ENCODE measurements around the gene GALNT8. TPM values are rescaled to one million over a fixed set of nuclear protein-coding genes. Genes with fewer than 3 reads are reported as not detected.
A peak's percentile ranks its signal among the peaks of the same experiment; 100 is the strongest.

The GALNT8 gene
- total and polyA plus RNA-seq, 2 experiments from 2014 or later, result 3.8 to 7.7 TPM

DNA sequence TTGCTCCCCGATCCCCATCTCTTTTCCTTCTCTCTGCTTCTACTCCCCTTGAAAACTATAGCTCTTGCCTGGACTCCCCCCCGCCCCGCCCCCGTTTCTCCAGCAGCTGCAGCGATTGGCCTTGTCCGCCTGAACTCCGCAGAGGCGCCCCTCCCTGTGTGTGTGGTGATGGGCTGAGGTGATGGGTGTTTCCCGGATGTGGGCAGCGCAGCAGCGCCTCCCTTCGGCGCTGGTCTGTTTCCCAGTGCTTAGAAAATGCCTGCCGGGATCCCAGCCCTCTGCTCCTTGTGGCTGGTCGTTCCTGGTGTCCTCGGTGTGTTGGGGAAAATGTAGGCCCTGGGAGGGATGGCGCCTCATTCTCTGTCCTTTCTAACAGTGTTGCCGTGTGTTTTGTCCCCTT lies 43.3 kb downstream of the GALNT8 start:
- Mint-ChIP-seq H3K4me1 (peaks cover 11% of the 10 kb centered on the region), H3K4me3 (peak overlapping the region; percentile 14; the same call in 2 of the 3 replicates), H3K9me3 (no peaks in the 10 kb centered on the region), H3K27ac (peak overlapping the region; percentile 84), H3K36me3 (ENCODE audit: low read depth) (peaks cover 3% of the 10 kb centered on the region; the same call in 1 of the 3 replicates), H3K27me3 (ENCODE audit: insufficient read depth, low read depth, poor library complexity) (peaks cover 2% of the 10 kb centered on the region)
- Histone ChIP-seq H3K36me3 (ENCODE audit: insufficient read depth) (no peaks in the 10 kb centered on the region), H3K4me1 (ENCODE audit: insufficient read depth) (peaks cover 7% of the 10 kb centered on the region; the same call in 1 of the 2 replicates), H3K4me2 (peak overlapping the region; percentile 32; the same call in 1 of the 2 replicates), H2AFZ (peak overlapping the region; percentile 93), H3K27ac (ENCODE audit: low read depth) (peak overlapping the region; percentile 35; the same call in 1 of the 2 replicates), H4K20me1 (replicated peaks; ENCODE audit: insufficient read depth) (no peaks in the 10 kb centered on the region), H3K9me2 (ENCODE audit: insufficient read depth) (no peaks in the 10 kb centered on the region), H3K4me3 (no peak overlapping the region), H3F3A (replicated peaks; ENCODE audit: low read depth) (no peaks in the 10 kb centered on the region), H3K27me3 (ENCODE audit: insufficient read depth) (no peaks in the 10 kb centered on the region), H3K79me2 (replicated peaks; ENCODE audit: insufficient read depth) (no peaks in the 10 kb centered on the region)
- ATAC-seq (peak; percentile 99), DNase-seq (ENCODE audit: low spot score) (peak; percentile 96)
- TF ChIP-seq, protein P1, sequence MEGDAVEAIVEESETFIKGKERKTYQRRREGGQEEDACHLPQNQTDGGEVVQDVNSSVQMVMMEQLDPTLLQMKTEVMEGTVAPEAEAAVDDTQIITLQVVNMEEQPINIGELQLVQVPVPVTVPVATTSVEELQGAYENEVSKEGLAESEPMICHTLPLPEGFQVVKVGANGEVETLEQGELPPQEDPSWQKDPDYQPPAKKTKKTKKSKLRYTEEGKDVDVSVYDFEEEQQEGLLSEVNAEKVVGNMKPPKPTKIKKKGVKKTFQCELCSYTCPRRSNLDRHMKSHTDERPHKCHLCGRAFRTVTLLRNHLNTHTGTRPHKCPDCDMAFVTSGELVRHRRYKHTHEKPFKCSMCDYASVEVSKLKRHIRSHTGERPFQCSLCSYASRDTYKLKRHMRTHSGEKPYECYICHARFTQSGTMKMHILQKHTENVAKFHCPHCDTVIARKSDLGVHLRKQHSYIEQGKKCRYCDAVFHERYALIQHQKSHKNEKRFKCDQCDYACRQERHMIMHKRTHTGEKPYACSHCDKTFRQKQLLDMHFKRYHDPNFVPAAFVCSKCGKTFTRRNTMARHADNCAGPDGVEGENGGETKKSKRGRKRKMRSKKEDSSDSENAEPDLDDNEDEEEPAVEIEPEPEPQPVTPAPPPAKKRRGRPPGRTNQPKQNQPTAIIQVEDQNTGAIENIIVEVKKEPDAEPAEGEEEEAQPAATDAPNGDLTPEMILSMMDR (conservative IDR thresholded peaks at IDR 0.05; ENCODE audit: low read depth in 2 of 2), result peak; percentile 64 to 85
- TF ChIP-seq CREB1 (CRISPR knock-in tag; IDR thresholded peaks at IDR 0.05; ENCODE audit: low read depth), result peak; percentile 35; the same call in 1 of the 2 replicates
- TF ChIP-seq, protein P2, sequence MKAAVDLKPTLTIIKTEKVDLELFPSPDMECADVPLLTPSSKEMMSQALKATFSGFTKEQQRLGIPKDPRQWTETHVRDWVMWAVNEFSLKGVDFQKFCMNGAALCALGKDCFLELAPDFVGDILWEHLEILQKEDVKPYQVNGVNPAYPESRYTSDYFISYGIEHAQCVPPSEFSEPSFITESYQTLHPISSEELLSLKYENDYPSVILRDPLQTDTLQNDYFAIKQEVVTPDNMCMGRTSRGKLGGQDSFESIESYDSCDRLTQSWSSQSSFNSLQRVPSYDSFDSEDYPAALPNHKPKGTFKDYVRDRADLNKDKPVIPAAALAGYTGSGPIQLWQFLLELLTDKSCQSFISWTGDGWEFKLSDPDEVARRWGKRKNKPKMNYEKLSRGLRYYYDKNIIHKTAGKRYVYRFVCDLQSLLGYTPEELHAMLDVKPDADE (IDR thresholded peaks at IDR 0.05), result no peak
- TF ChIP-seq EZH2phosphoT487 (IDR thresholded peaks at IDR 0.05; ENCODE audit: unreplicated experiment), result no peak
- no peak for TF ChIP-seq JUNB (IDR thresholded peaks at IDR 0.05; ENCODE audit: unreplicated experiment)

DNA sequence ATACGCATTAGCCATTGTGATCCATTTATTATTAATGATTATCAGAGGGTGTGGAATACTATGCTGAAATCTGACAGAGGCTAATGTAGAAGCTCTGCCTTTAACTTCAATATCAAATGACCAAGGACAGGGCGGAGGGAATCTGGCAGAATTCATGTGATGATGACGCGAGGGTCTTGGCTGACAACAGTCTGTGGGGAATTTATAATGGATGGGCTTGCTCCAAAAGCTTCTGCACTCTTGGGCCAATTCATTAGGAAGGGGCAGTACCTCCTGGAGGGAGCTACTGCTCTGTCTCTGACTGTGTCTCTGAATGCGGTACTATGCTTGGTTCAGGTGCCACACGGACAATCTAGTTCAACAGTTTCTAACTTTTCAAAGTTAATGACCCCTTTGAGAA lies 46.2 kb downstream of the GALNT8 start:
- no peak for ATAC-seq
- Histone ChIP-seq H3K9me2 (ENCODE audit: insufficient read depth) (no peaks in the 10 kb centered on the region), H3K79me2 (replicated peaks; ENCODE audit: insufficient read depth) (no peaks in the 10 kb centered on the region), H3K27me3 (ENCODE audit: insufficient read depth) (no peaks in the 10 kb centered on the region), H4K20me1 (replicated peaks; ENCODE audit: insufficient read depth) (no peaks in the 10 kb centered on the region), H3K4me3 (no peak overlapping the region), H2AFZ (no peak overlapping the region), H3K4me1 (ENCODE audit: insufficient read depth) (peaks cover 7% of the 10 kb centered on the region; the same call in 1 of the 2 replicates), H3F3A (replicated peaks; ENCODE audit: low read depth) (no peaks in the 10 kb centered on the region), H3K27ac (ENCODE audit: low read depth) (no peak overlapping the region), H3K4me2 (no peak overlapping the region), H3K36me3 (ENCODE audit: insufficient read depth) (no peaks in the 10 kb centered on the region)
- no peaks in the 10 kb centered on the region for H3K9me3 Mint-ChIP-seq
- no peak overlapping the region for H3K4me3 Mint-ChIP-seq
- H3K36me3 Mint-ChIP-seq (ENCODE audit: low read depth), result peaks cover 3% of the 10 kb centered on the region; the same call in 1 of the 3 replicates
- H3K27me3 Mint-ChIP-seq (ENCODE audit: insufficient read depth, low read depth, poor library complexity), result peaks cover 3% of the 10 kb centered on the region
- H3K4me1 Mint-ChIP-seq, result peaks cover 11% of the 10 kb centered on the region
- no peak for DNase-seq (ENCODE audit: low spot score)
- H3K27ac Mint-ChIP-seq, result no peak overlapping the region
- TF ChIP-seq, protein P1 (conservative IDR thresholded peaks at IDR 0.05; ENCODE audit: low read depth in 2 of 2), result no peak
- TF ChIP-seq EZH2 (IDR thresholded peaks at IDR 0.05; ENCODE audit: low read depth, unreplicated experiment), result no peak
- no peak for TF ChIP-seq JUNB (IDR thresholded peaks at IDR 0.05; ENCODE audit: unreplicated experiment)
- TF ChIP-seq, protein P3, sequence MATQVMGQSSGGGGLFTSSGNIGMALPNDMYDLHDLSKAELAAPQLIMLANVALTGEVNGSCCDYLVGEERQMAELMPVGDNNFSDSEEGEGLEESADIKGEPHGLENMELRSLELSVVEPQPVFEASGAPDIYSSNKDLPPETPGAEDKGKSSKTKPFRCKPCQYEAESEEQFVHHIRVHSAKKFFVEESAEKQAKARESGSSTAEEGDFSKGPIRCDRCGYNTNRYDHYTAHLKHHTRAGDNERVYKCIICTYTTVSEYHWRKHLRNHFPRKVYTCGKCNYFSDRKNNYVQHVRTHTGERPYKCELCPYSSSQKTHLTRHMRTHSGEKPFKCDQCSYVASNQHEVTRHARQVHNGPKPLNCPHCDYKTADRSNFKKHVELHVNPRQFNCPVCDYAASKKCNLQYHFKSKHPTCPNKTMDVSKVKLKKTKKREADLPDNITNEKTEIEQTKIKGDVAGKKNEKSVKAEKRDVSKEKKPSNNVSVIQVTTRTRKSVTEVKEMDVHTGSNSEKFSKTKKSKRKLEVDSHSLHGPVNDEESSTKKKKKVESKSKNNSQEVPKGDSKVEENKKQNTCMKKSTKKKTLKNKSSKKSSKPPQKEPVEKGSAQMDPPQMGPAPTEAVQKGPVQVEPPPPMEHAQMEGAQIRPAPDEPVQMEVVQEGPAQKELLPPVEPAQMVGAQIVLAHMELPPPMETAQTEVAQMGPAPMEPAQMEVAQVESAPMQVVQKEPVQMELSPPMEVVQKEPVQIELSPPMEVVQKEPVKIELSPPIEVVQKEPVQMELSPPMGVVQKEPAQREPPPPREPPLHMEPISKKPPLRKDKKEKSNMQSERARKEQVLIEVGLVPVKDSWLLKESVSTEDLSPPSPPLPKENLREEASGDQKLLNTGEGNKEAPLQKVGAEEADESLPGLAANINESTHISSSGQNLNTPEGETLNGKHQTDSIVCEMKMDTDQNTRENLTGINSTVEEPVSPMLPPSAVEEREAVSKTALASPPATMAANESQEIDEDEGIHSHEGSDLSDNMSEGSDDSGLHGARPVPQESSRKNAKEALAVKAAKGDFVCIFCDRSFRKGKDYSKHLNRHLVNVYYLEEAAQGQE (IDR thresholded peaks at IDR 0.05; ENCODE audit: unreplicated experiment), result no peak
- TF ChIP-seq STAT1 (IDR thresholded peaks at IDR 0.05; ENCODE audit: unreplicated experiment), result no peak
- TF ChIP-seq, protein P2 (IDR thresholded peaks at IDR 0.05), result no peak
- TF ChIP-seq CREB1 (CRISPR knock-in tag; IDR thresholded peaks at IDR 0.05; ENCODE audit: low read depth), result no peak
